ENCODE data around the gene TBC1D2. TPM values are rescaled to one million over a fixed set of nuclear protein-coding genes. Genes with fewer than 3 reads are reported as not detected.

TBC1D2 gene
- total and polyA plus RNA-seq, 2 donors (not counting 1 experiment from before 2014, with no cell fraction given): 7.5 to 24.9 TPM

- Histone ChIP-seq H3K4me1 (ENCODE audit: control insufficient read depth, extremely low read depth, insufficient read depth, low read length) (no peaks in the 10 kb centered on the region), H3K27ac (ENCODE audit: insufficient read depth, low read length) (no peak overlapping the region), H3K9me3 (ENCODE audit: control insufficient read depth, insufficient read depth, low read depth, low read length) (no peaks in the 10 kb centered on the region), H3K79me2 (ENCODE audit: control insufficient read depth, insufficient read depth, low read length) (no peaks in the 10 kb centered on the region), H4K20me1 (ENCODE audit: control insufficient read depth, extremely low read depth, insufficient read depth, low read length) (no peaks in the 10 kb centered on the region), H3K9ac (ENCODE audit: insufficient read depth, low read length) (no peak overlapping the region), H3K4me3 (replicated peaks in 1 of 4; ENCODE audit: control extremely low read depth in 1 of 4, insufficient read depth in 1 of 4, low read depth in 3 of 4, low read length in 4 of 4) (no peak overlapping the region), H3K4me2 (ENCODE audit: extremely low read depth, insufficient read depth, low read length) (no peak overlapping the region), H3K27me3 (ENCODE audit: control insufficient read depth, insufficient read depth, low read length) (no peaks in the 10 kb centered on the region), H3K36me3 (ENCODE audit: control insufficient read depth, insufficient read depth, low read length) (peaks cover 2% of the 10 kb centered on the region), H2AFZ (ENCODE audit: low read length) (no peak overlapping the region)
- TF ChIP-seq CTCF (conservative IDR thresholded peaks at IDR 0.05 in 1 of 2, IDR thresholded peaks at IDR 0.05 in 1 of 2; ENCODE audit: low read depth in 1 of 2, low read length in 2 of 2) (no peak), EZH2 (IDR thresholded peaks at IDR 0.05; ENCODE audit: low read length, missing control alignments) (no peak)
- no peak for DNase-seq (ENCODE audit: low read depth in 2 of 2)
These were observed 55.9 kb downstream of the TBC1D2 start for GRCh38 chr9:98199388-98200033.

GRCh38 chr9:98195671-98196070, 59.8 kb downstream of the TBC1D2 start:
- no peak overlapping the region for H2AFZ ChIP-seq (ENCODE audit: low read length)
- TF ChIP-seq EZH2 (IDR thresholded peaks at IDR 0.05; ENCODE audit: low read length, missing control alignments) (no peak), CTCF (conservative IDR thresholded peaks at IDR 0.05 in 1 of 2, IDR thresholded peaks at IDR 0.05 in 1 of 2; ENCODE audit: low read depth in 1 of 2, low read length in 2 of 2) (no peak)
- no peak for DNase-seq (ENCODE audit: low read depth in 2 of 2)
- H3K27ac ChIP-seq (ENCODE audit: insufficient read depth, low read length): no peak overlapping the region
- H3K4me3 ChIP-seq (replicated peaks in 1 of 4; ENCODE audit: control extremely low read depth in 1 of 4, insufficient read depth in 1 of 4, low read depth in 3 of 4, low read length in 4 of 4): no peak overlapping the region
- no peaks in the 10 kb centered on the region for H3K79me2 ChIP-seq (ENCODE audit: control insufficient read depth, insufficient read depth, low read length)
- peaks cover 4% of the 10 kb centered on the region for H3K27me3 ChIP-seq (ENCODE audit: control insufficient read depth, insufficient read depth, low read length)
- H3K9me3 ChIP-seq (ENCODE audit: control insufficient read depth, insufficient read depth, low read depth, low read length): no peaks in the 10 kb centered on the region
- H3K4me1 ChIP-seq (ENCODE audit: control insufficient read depth, extremely low read depth, insufficient read depth, low read length): no peaks in the 10 kb centered on the region
- no peaks in the 10 kb centered on the region for H4K20me1 ChIP-seq (ENCODE audit: control insufficient read depth, extremely low read depth, insufficient read depth, low read length)
- no peaks in the 10 kb centered on the region for H3K36me3 ChIP-seq (ENCODE audit: control insufficient read depth, insufficient read depth, low read length)
- no peak overlapping the region for H3K4me2 ChIP-seq (ENCODE audit: extremely low read depth, insufficient read depth, low read length)
- H3K9ac ChIP-seq (ENCODE audit: insufficient read depth, low read length): no peak overlapping the region

- peak overlapping the region; percentile 7 for H2AFZ ChIP-seq (ENCODE audit: low read length)
- peak overlapping the region; percentile 61 for H3K4me2 ChIP-seq (ENCODE audit: extremely low read depth, insufficient read depth, low read length)
- no peak for TF ChIP-seq CTCF (conservative IDR thresholded peaks at IDR 0.05 in 1 of 2, IDR thresholded peaks at IDR 0.05 in 1 of 2; ENCODE audit: low read depth in 1 of 2, low read length in 2 of 2)
- TF ChIP-seq EZH2 (IDR thresholded peaks at IDR 0.05; ENCODE audit: low read length, missing control alignments): peak; percentile 49
- H3K4me1 ChIP-seq (ENCODE audit: control insufficient read depth, extremely low read depth, insufficient read depth, low read length): no peaks in the 10 kb centered on the region
- H3K9me3 ChIP-seq (ENCODE audit: control insufficient read depth, insufficient read depth, low read depth, low read length): no peaks in the 10 kb centered on the region
- peaks cover 9% of the 10 kb centered on the region for H3K27me3 ChIP-seq (ENCODE audit: control insufficient read depth, insufficient read depth, low read length)
- no peaks in the 10 kb centered on the region for H3K79me2 ChIP-seq (ENCODE audit: control insufficient read depth, insufficient read depth, low read length)
- H4K20me1 ChIP-seq (ENCODE audit: control insufficient read depth, extremely low read depth, insufficient read depth, low read length): no peaks in the 10 kb centered on the region
- no peak overlapping the region for H3K9ac ChIP-seq (ENCODE audit: insufficient read depth, low read length)
- peak overlapping the region; percentile 23 to 74 (median 52) for H3K4me3 ChIP-seq (replicated peaks in 1 of 4; ENCODE audit: control extremely low read depth in 1 of 4, insufficient read depth in 1 of 4, low read depth in 3 of 4, low read length in 4 of 4)
- H3K27ac ChIP-seq (ENCODE audit: insufficient read depth, low read length): no peak overlapping the region
- H3K36me3 ChIP-seq (ENCODE audit: control insufficient read depth, insufficient read depth, low read length): no peaks in the 10 kb centered on the region
- DNase-seq (ENCODE audit: low read depth in 2 of 2): no peak
These were observed 62.0 kb downstream of the TBC1D2 start for GRCh38 chr9:98193336-98193944.

Measured in fibroblast of lung (primary cell).